Neural progenitor cell (in vitro differentiated cells): ENCODE data around the gene TXLNB. TPM values are rescaled to one million over a fixed set of nuclear protein-coding genes. Genes with fewer than 3 reads are reported as not detected.

ENCODE experiments used
- DNase-seq: peaks from one replicate; pipeline ENCODE4 v3.0.0-alpha.2; 2016; ENCODE audit warnings: low spot score
- H2AFZ ChIP-seq: fragments of 200-600 bp; sonication (generic); replicated peaks from 2 replicates; pipeline ENCODE4 v1.6.1; 2016; ENCODE audit warnings: antibody characterized with exemption
- H3F3A ChIP-seq: fragments of 200-600 bp; sonication (generic); 2 replicates; pipeline ENCODE4 v1.6.1; 2016; ENCODE audit warnings: antibody characterized with exemption, low read depth
- H3K27ac ChIP-seq: fragments of 200-600 bp; sonication (generic); 2 replicates; pipeline ENCODE4 v1.5.1; 2016; ENCODE audit warnings: mild to moderate bottlenecking
- H3K27me3 ChIP-seq: fragments of 200-600 bp; sonication (generic); 2 replicates; pipeline ENCODE4 v1.6.1; 2016; ENCODE audit warnings: mild to moderate bottlenecking, moderate library complexity
- H3K36me3 ChIP-seq: fragments of 200-600 bp; sonication (generic); 2 replicates; pipeline ENCODE4 v1.5.1; 2016
- H3K4me1 ChIP-seq: fragments of 200-600 bp; sonication (generic); 2 replicates; pipeline ENCODE4 v1.6.1; 2016; ENCODE audit warnings: mixed run types
- H3K4me2 ChIP-seq: fragments of 200-600 bp; sonication (generic); 2 replicates; pipeline ENCODE4 v1.6.1; 2016
- H3K4me3 ChIP-seq: fragments of 200-600 bp; sonication (generic); 2 replicates; pipeline ENCODE4 v1.5.1; 2016
- H3K79me2 ChIP-seq: fragments of 200-600 bp; sonication (generic); 2 replicates; pipeline ENCODE4 v1.6.1; 2016; ENCODE audit warnings: low read depth
- H3K9ac ChIP-seq: fragments of 200-600 bp; sonication (generic); 2 replicates; pipeline ENCODE4 v1.6.1; 2016
- H3K9me3 ChIP-seq: fragments of 200-600 bp; sonication (generic); 2 replicates; pipeline ENCODE4 v1.5.1; 2016; ENCODE audit warnings: low read depth
- H4K20me1 ChIP-seq: fragments of 200-600 bp; sonication (generic); 2 replicates; pipeline ENCODE4 v1.6.1; 2016; ENCODE audit warnings: low read depth
- H3K27ac Mint-ChIP-seq: 3 replicates; pipeline ENCODE4 v1.8.0; 2021; ENCODE audit warnings: mixed read lengths
- H3K27me3 Mint-ChIP-seq: 2 replicates; pipeline ENCODE4 v1.8.0; 2022; ENCODE audit warnings: low read depth, mild to moderate bottlenecking, inconsistent platforms, moderate library complexity, mixed read lengths; ENCODE audit not compliant: insufficient read depth
- H3K36me3 Mint-ChIP-seq: 3 replicates; pipeline ENCODE4 v1.8.0; 2021; ENCODE audit warnings: mixed read lengths
- H3K4me1 Mint-ChIP-seq: 3 replicates; pipeline ENCODE4 v1.8.0; 2021; ENCODE audit warnings: mixed read lengths
- H3K4me3 Mint-ChIP-seq: 3 replicates; pipeline ENCODE4 v1.8.0; 2021; ENCODE audit warnings: mild to moderate bottlenecking, moderate library complexity, mixed read lengths
- H3K9me3 Mint-ChIP-seq: 3 replicates; pipeline ENCODE4 v1.8.0; 2020; ENCODE audit warnings: mixed read lengths
- CTCF ChIP-seq: fragments of 200-600 bp; sonication (generic); IDR thresholded peaks from 2 replicates; pipeline ENCODE4 v1.5.1; 2017; ENCODE audit warnings: antibody characterized with exemption, mild to moderate bottlenecking
- EZH2 ChIP-seq: fragments of 200-600 bp; sonication (generic); IDR thresholded peaks from 2 replicates; pipeline ENCODE4 v1.6.1; 2017; ENCODE audit warnings: antibody characterized with exemption, mild to moderate bottlenecking, moderate library complexity
- EZH2phosphoT487 ChIP-seq: fragments of 200-600 bp; sonication (generic); IDR thresholded peaks from 2 replicates; pipeline ENCODE4 v1.6.1; 2017; ENCODE audit warnings: antibody characterized with exemption
- total RNA-seq: library from RNA; depleted of rRNA; stranded (reverse); fragments of >200 nt; gene quantifications from 2 replicates; pipeline ENCODE4 v1.2.3, GENCODE V29; 2015; ENCODE audit warnings: low replicate concordance

The TXLNB gene
- total RNA-seq, 1 donor from 2014 or later = 0.06 TPM

DNA sequence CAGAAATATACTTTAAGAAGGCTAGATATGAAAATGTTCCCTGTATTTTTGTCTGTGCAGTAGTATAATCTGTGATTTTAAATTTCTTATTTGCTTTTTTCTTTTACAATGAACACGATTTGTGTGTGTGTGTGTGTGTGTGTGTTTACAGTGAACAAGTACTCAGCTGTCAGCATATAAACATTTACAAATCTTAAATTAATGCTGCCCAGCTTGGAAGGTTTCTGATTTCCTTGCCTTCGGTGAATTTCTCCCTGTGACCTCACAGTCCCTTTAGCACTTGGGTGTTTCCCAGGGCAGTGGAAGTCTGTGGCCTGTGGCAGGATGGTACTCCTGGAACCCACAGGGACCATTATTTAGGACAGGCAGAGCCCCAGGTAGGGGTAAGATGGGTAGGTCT lies 37.6 kb downstream of the TXLNB start:
- H3K4me1 ChIP-seq = no peaks in the 10 kb centered on the region
- H3K36me3 ChIP-seq = no peaks in the 10 kb centered on the region
- no peaks in the 10 kb centered on the region for H3K4me1 Mint-ChIP-seq
- H3K27ac Mint-ChIP-seq = peak overlapping the region; percentile 32
- H3K9me3 ChIP-seq = no peaks in the 10 kb centered on the region
- TF ChIP-seq EZH2 (no peak), CTCF (no peak), EZH2phosphoT487 (no peak)
- no peaks in the 10 kb centered on the region for H3F3A ChIP-seq
- no peak for DNase-seq
- H3K4me2 ChIP-seq = no peak overlapping the region
- H3K9me3 Mint-ChIP-seq = no peaks in the 10 kb centered on the region
- H3K27me3 Mint-ChIP-seq = no peaks in the 10 kb centered on the region
- no peaks in the 10 kb centered on the region for H4K20me1 ChIP-seq
- no peak overlapping the region for H3K4me3 ChIP-seq
- H3K27ac ChIP-seq = no peak overlapping the region
- H3K27me3 ChIP-seq = no peaks in the 10 kb centered on the region
- H3K36me3 Mint-ChIP-seq = no peaks in the 10 kb centered on the region
- no peaks in the 10 kb centered on the region for H3K79me2 ChIP-seq
- H3K4me3 Mint-ChIP-seq = no peak overlapping the region
- no peak overlapping the region for H3K9ac ChIP-seq
- no peak overlapping the region for H2AFZ ChIP-seq

- H3K27ac ChIP-seq = no peak overlapping the region
- no peaks in the 10 kb centered on the region for H3F3A ChIP-seq
- no peak overlapping the region for H3K4me3 Mint-ChIP-seq
- H3K9ac ChIP-seq = no peak overlapping the region
- no peaks in the 10 kb centered on the region for H3K36me3 ChIP-seq
- H3K4me1 ChIP-seq = no peaks in the 10 kb centered on the region
- TF ChIP-seq EZH2 (no peak), EZH2phosphoT487 (no peak), CTCF (no peak)
- H3K9me3 ChIP-seq = no peaks in the 10 kb centered on the region
- no peaks in the 10 kb centered on the region for H3K27me3 Mint-ChIP-seq
- no peaks in the 10 kb centered on the region for H3K36me3 Mint-ChIP-seq
- no peaks in the 10 kb centered on the region for H3K79me2 ChIP-seq
- H3K4me1 Mint-ChIP-seq = no peaks in the 10 kb centered on the region
- H3K27ac Mint-ChIP-seq = no peak overlapping the region
- H3K4me3 ChIP-seq = no peak overlapping the region
- no peaks in the 10 kb centered on the region for H4K20me1 ChIP-seq
- H3K27me3 ChIP-seq = no peaks in the 10 kb centered on the region
- H3K4me2 ChIP-seq = no peak overlapping the region
- no peak for DNase-seq
- H3K9me3 Mint-ChIP-seq = no peaks in the 10 kb centered on the region
- H2AFZ ChIP-seq = no peak overlapping the region
Measured at GRCh38 chr6:139253656-139254055, 38.1 kb downstream of the TXLNB start.

DNA sequence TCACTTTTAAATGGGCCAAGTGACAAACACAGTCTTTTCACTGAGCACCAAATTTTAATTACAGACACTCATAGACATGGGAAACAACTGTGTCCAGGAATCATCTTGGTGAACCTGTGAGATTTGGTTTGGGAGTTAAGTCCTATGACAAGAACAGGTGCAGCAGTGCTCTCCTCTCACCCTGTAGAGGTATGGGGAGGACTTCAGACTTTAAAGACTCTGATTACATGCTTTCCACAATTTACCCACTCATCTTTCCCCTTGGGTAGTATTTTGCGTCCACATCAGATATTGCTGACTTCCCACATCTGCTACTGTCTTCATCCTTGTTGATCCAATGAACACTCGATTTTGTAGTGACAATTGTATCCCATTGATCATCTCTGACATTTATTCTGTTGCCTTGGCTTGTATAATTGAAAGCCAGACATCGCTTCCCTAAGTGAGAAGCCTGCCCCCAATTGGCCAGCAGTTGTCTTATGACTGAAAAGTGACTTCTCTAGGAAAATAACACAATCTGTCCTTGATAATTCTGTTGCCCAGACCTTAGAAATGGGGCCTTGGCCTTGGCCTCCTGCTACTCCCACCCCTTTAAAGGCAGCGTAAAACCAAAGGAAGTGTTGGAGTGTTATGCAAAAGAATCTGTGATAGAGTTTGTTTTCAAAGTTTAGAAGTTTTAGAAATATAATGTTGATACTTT lies 40.0 kb downstream of the TXLNB start:
- Mint-ChIP-seq H3K36me3 (no peaks in the 10 kb centered on the region), H3K4me3 (no peak overlapping the region), H3K27ac (no peak overlapping the region), H3K9me3 (no peaks in the 10 kb centered on the region), H3K4me1 (no peaks in the 10 kb centered on the region), H3K27me3 (no peaks in the 10 kb centered on the region)
- no peak overlapping the region for H3K4me2 ChIP-seq
- no peak for TF ChIP-seq EZH2
- peak; percentile 6 for TF ChIP-seq CTCF
- no peak for TF ChIP-seq EZH2phosphoT487
- no peak overlapping the region for H3K27ac ChIP-seq
- H4K20me1 ChIP-seq = no peaks in the 10 kb centered on the region
- no peak overlapping the region for H2AFZ ChIP-seq
- H3K9me3 ChIP-seq = no peaks in the 10 kb centered on the region
- no peaks in the 10 kb centered on the region for H3F3A ChIP-seq
- no peaks in the 10 kb centered on the region for H3K79me2 ChIP-seq
- no peak for DNase-seq
- H3K9ac ChIP-seq = no peak overlapping the region
- no peaks in the 10 kb centered on the region for H3K36me3 ChIP-seq
- H3K27me3 ChIP-seq = no peaks in the 10 kb centered on the region
- no peaks in the 10 kb centered on the region for H3K4me1 ChIP-seq
- H3K4me3 ChIP-seq = no peak overlapping the region
